GM12865 (cell line): ENCODE results near the gene CAPG.

Source experiments
- DNase-seq: peaks from one replicate; pipeline ENCODE4 v3.0.0; 2010; ENCODE audit warnings: low read depth
- H3K4me3 ChIP-seq: 2 replicates; pipeline ENCODE4 v1.5.1; 2011; ENCODE audit warnings: mild to moderate bottlenecking, low read depth, low read length, control low read depth
- CTCF ChIP-seq: IDR thresholded peaks from 2 replicates; pipeline ENCODE4 v1.5.1; 2011; ENCODE audit warnings: low read length, control low read depth, low read depth, inconsistent platforms; ENCODE audit not compliant: insufficient read depth; ENCODE audit errors: missing control alignments

CAPG gene

GRCh38 chr2:85453571-85453970, 43.4 kb upstream of the CAPG start:
- TF ChIP-seq CTCF: no peak
- H3K4me3 ChIP-seq: no peak overlapping the region
- no peak for DNase-seq

GRCh38 chr2:85452237-85452636, 42.1 kb upstream of the CAPG start:
- DNase-seq: no peak
- H3K4me3 ChIP-seq: no peak overlapping the region
- no peak for TF ChIP-seq CTCF

GRCh38 chr2:85449214-85449588, 39.0 kb upstream of the CAPG start:
- no peak overlapping the region for H3K4me3 ChIP-seq
- DNase-seq: no peak
- TF ChIP-seq CTCF: no peak

- no peak for DNase-seq
- no peak for TF ChIP-seq CTCF
- no peak overlapping the region for H3K4me3 ChIP-seq
These were observed 38.5 kb upstream of the CAPG start for GRCh38 chr2:85448461-85449213.

- DNase-seq: no peak
- no peak for TF ChIP-seq CTCF
- no peak overlapping the region for H3K4me3 ChIP-seq
These were observed 37.0 kb upstream of the CAPG start for GRCh38 chr2:85447222-85447585.

GRCh38 chr2:85446296-85447221, 36.4 kb upstream of the CAPG start:
- H3K4me3 ChIP-seq: no peak overlapping the region
- no peak for DNase-seq
- no peak for TF ChIP-seq CTCF
